Lower leg skin (tissue), 4 donors: ENCODE measurements around the gene TANC1. TPM values are rescaled to one million over a fixed set of nuclear protein-coding genes. Genes with fewer than 3 reads are reported as not detected.

ENCODE experiments used
- DNase-seq, 2 donors: peaks; one replicate each; pipeline ENCODE4 v3.0.0-alpha.2; 2019; ENCODE audit warnings: low spot score in 2 of 2
- H3K4me3 ChIP-seq: fragments of 200-600 bp; sonication (generic); 2 replicates; pipeline ENCODE4 v1.5.1; 2017; ENCODE audit warnings: mild to moderate bottlenecking, low read depth; ENCODE audit not compliant: poor library complexity, severe bottlenecking
- POLR2A ChIP-seq, 2 donors: fragments of 450-650 bp; IDR thresholded peaks; one replicate each; pipeline ENCODE4 v1.6.1; 2016 to 2017; ENCODE audit warnings: antibody characterized with exemption in 2 of 2, mild to moderate bottlenecking in 1 of 2, moderate library complexity in 1 of 2
- WGBS, 2 donors: methylation state at CpG; one replicate each; pipeline ENCODE4 v1.1.5; 2018; 5-methylcytosine and 5-hydroxymethylcytosine counted together
- intact Hi-C: fragments of 100-400 bp; cut with DNase I; formaldehyde crosslinking; loops from one replicate; pipeline ENCODE4 v1.15.0; 2023; ENCODE audit warnings: low total_unique reads
- total RNA-seq, 4 donors: library from RNA; depleted of rRNA; stranded (reverse); fragments of >200 nt; gene quantifications; one replicate each; pipeline ENCODE4 v1.1.0, GENCODE V29; 2016
- TF ChIP-seq, protein P1 (sequence below), 3 donors: fragments of 450-650 bp; IDR thresholded peaks; one replicate each; pipeline ENCODE4 v1.5.1; 2016; ENCODE audit warnings: antibody characterized with exemption in 3 of 3, mild to moderate bottlenecking in 3 of 3, moderate library complexity in 2 of 3

Gene TANC1
- total RNA-seq, 4 donors from 2014 or later: 65.8 to 111 (median 93.6) TPM

DNA sequence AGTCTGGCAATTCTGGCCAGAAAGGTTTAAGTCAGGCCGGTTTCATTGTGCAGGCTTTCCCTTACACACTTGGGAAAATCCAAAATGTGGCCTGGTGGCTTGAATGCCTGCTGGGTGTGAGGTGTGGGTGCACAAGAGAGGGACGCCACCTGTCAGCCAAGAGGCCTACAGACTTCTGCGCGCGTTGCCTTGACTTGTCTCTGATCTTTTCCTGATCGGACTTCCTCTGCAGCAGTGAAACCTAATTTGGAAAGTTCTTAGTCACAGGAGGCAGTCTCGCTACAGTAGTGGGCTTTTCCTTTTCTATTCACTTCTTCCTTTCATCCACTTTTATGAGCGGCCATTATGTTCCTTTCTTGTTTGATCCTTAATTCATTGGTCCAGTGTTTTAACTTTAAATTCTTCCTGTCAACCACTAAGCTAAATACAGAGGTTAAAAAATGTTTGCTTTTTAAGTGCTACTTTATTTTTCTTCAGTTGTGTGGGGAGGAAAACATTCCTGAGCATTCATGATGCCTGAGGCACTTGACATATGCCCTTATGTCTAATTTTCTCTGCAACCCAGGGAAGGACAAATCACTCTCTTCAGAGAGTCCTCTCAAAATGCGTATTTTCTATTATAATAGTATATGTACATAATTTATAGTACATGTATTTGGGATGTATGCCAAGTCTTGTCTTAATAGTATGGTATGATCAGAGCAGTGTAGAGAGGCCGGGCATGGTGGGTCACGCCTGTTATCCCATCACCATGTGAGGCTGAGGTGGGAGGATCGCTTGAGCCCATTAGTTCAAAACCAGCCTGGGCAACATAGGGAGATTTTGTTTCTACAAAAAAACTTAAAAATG, 189.1 kb downstream of the TANC1 start:
- WGBS, 2 donors: 52 to 53% methylated on average over 12 of the region's 12 CpGs
- intact Hi-C loops: no loop called here
- TF ChIP-seq POLR2A (IDR thresholded peaks at IDR 0.05): no peak
- TF ChIP-seq, protein P1, sequence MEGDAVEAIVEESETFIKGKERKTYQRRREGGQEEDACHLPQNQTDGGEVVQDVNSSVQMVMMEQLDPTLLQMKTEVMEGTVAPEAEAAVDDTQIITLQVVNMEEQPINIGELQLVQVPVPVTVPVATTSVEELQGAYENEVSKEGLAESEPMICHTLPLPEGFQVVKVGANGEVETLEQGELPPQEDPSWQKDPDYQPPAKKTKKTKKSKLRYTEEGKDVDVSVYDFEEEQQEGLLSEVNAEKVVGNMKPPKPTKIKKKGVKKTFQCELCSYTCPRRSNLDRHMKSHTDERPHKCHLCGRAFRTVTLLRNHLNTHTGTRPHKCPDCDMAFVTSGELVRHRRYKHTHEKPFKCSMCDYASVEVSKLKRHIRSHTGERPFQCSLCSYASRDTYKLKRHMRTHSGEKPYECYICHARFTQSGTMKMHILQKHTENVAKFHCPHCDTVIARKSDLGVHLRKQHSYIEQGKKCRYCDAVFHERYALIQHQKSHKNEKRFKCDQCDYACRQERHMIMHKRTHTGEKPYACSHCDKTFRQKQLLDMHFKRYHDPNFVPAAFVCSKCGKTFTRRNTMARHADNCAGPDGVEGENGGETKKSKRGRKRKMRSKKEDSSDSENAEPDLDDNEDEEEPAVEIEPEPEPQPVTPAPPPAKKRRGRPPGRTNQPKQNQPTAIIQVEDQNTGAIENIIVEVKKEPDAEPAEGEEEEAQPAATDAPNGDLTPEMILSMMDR (IDR thresholded peaks at IDR 0.05): no peak
- no peak overlapping the region for H3K4me3 ChIP-seq
- no peak for DNase-seq

DNA sequence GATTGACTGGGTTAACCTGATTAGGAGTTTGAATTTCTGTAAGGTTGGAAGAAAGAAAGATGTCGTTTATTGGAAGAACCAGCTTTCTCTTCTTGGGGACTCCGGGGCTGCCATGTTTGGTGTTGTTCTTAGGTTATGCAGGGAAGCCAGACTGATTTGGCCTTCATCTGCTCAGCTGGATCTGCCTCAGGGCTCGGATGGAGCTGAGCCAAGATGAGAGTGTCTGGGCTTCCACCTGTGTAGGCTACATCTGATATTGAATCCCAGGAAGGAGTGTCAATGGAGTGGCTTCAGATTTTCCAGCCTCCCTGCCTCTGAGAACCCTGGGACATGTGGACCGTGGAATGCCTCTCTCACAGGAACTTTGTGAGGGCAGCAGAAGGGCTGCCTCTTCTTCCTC, 192.0 kb downstream of the TANC1 start:
- intact Hi-C loops: no loop called here
- 50 to 58% methylated on average over 4 of the region's 4 CpGs for WGBS, 2 donors
- no peak for DNase-seq
- TF ChIP-seq, protein P1 (IDR thresholded peaks at IDR 0.05): no peak
- no peak for TF ChIP-seq POLR2A (IDR thresholded peaks at IDR 0.05)
- H3K4me3 ChIP-seq: no peak overlapping the region

DNA sequence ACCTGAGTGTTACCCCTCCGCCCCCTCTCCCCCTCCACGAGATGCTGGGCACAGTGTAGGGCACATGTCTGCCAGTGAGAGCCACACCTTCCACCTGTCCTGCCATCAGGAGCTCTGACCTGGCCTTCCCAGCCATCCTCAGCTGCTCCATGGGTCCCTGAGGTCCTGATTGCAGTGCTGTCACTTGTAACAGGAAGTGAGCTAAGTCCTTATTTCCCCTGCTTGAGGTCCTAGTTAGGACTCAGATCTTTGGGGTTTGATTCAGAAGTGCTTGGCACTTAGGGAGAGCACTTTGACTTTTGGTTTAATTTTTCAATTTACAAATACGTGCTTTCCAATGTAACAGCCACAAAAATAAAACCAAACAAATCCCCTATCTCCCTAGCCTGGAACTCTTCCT, 192.5 kb downstream of the TANC1 start:
- DNase-seq: no peak
- no peak for TF ChIP-seq POLR2A (IDR thresholded peaks at IDR 0.05)
- TF ChIP-seq, protein P1 (IDR thresholded peaks at IDR 0.05): no peak
- no peak overlapping the region for H3K4me3 ChIP-seq
- intact Hi-C loops: no loop called here
- 50 to 58% methylated on average over 3 of the region's 3 CpGs for WGBS, 2 donors

DNA sequence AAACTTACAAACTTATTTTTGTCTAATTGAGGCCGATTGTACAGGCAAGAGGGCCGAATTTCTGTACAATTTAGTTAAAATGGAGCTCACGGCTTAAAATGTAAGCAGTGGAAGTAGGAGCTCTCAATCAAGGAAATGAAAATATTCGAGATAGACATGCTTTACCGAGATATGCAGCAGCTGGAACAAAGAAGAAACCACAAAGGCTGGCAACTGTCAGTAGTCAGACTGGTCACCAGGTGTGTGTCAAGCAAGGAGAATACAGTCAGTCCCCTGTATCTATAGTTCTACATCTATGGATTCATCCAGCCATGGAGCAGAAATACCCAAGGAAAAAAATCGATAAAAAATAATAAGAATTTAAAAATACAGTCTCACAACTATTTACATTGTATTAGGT, 195.5 kb downstream of the TANC1 start:
- no peak for DNase-seq
- H3K4me3 ChIP-seq: no peak overlapping the region
- intact Hi-C loops: no loop called here
- TF ChIP-seq, protein P1 (IDR thresholded peaks at IDR 0.05): no peak
- TF ChIP-seq POLR2A (IDR thresholded peaks at IDR 0.05): no peak
- WGBS, 2 donors: 66 to 71% methylated on average over 6 of the region's 6 CpGs

DNA sequence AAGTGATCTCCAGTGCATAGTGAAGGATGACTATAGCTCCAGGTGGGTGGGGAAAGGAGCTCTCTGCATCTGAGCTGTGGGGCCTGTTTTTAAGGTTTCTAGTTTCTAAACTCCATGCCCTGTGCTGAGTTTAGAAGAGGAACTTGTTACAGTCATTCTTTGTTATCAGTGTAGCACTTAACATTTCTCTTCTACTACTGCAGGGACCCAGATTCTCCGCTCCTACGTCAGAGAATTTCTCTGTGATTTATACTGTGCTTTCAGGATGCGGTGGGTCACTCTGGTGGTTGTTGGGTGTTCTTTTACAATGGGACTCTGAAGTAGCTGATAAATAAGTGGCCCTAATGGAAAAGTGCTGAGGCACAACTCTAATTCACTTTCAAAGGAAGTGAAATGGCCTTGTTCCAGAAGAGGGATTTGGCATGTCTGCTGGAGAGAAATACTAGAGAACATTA, 196.0 kb downstream of the TANC1 start:
- DNase-seq: no peak
- WGBS, 2 donors: 83 to 86% methylated on average over 3 of the region's 3 CpGs
- TF ChIP-seq POLR2A (IDR thresholded peaks at IDR 0.05): no peak
- TF ChIP-seq, protein P1 (IDR thresholded peaks at IDR 0.05): no peak
- intact Hi-C loops: no loop called here
- H3K4me3 ChIP-seq: no peak overlapping the region
